DOHH2 (cell line): ENCODE measurements around the gene JMY.

Experiments used
- H3F3A ChIP-seq: fragments of 200-600 bp; sonication (generic), shearing (Covaris generic); 2 replicates; pipeline ENCODE4 v1.6.0; 2016; ENCODE audit warnings: antibody characterized with exemption, mild to moderate bottlenecking; ENCODE audit not compliant: control insufficient read depth, insufficient read depth
- H3K27ac ChIP-seq: fragments of 200-600 bp; sonication (generic); 2 replicates; pipeline ENCODE4 v1.5.1; 2014; ENCODE audit warnings: low read depth, mild to moderate bottlenecking, low read length, moderate library complexity
- H3K27me3 ChIP-seq: fragments of 200-600 bp; sonication (generic); 2 replicates; pipeline ENCODE4 v1.6.1; 2014; ENCODE audit warnings: mild to moderate bottlenecking, low read length, mixed read lengths; ENCODE audit not compliant: control insufficient read depth
- H3K36me3 ChIP-seq: fragments of 200-600 bp; sonication (generic); 2 replicates; pipeline ENCODE4 v1.6.1; 2014; ENCODE audit warnings: mild to moderate bottlenecking, low read length, moderate library complexity, mixed read lengths; ENCODE audit not compliant: control insufficient read depth
- H3K4me1 ChIP-seq: fragments of 200-600 bp; sonication (generic); 2 replicates; pipeline ENCODE4 v1.6.1; 2014; ENCODE audit warnings: mild to moderate bottlenecking, low read length, mixed read lengths; ENCODE audit not compliant: control insufficient read depth
- H3K4me2 ChIP-seq: fragments of 200-600 bp; sonication (generic); 2 replicates; pipeline ENCODE4 v1.6.0; 2014; ENCODE audit warnings: mild to moderate bottlenecking, low read length, moderate library complexity
- H3K4me3 ChIP-seq: fragments of 200-600 bp; sonication (generic); 2 replicates; pipeline ENCODE4 v1.5.1; 2014; ENCODE audit warnings: mild to moderate bottlenecking, low read length, mixed read lengths
- H3K79me2 ChIP-seq: fragments of 200-600 bp; sonication (generic); 2 replicates; pipeline ENCODE4 v1.6.1; 2014; ENCODE audit warnings: mild to moderate bottlenecking, low read length, mixed read lengths; ENCODE audit not compliant: control insufficient read depth
- H3K9me2 ChIP-seq: fragments of 200-600 bp; sonication (generic); replicated peaks from 2 replicates; pipeline ENCODE4 v1.6.1; 2014; ENCODE audit warnings: mild to moderate bottlenecking, low read length, mixed read lengths; ENCODE audit not compliant: control insufficient read depth
- H3K9me3 ChIP-seq: fragments of 200-600 bp; sonication (generic); 2 replicates; pipeline ENCODE4 v1.6.1; 2014; ENCODE audit warnings: antibody characterized with exemption, low read length, mixed read lengths; ENCODE audit not compliant: control insufficient read depth, insufficient read depth
- H4K20me1 ChIP-seq: fragments of 200-600 bp; sonication (generic); 2 replicates; pipeline ENCODE4 v1.6.0; 2014; ENCODE audit warnings: low read depth, mild to moderate bottlenecking, antibody characterized with exemption, low read length, moderate library complexity; ENCODE audit not compliant: control insufficient read depth, insufficient read depth
- EZH2phosphoT487 ChIP-seq: fragments of 200-600 bp; sonication (generic); IDR thresholded peaks from 2 replicates; pipeline ENCODE4 v1.6.1; 2017; ENCODE audit warnings: borderline replicate concordance, mild to moderate bottlenecking, antibody characterized with exemption, low read length, moderate library complexity, mixed read lengths
- TF ChIP-seq, protein P1 (sequence below): fragments of 200-600 bp; sonication (generic); IDR thresholded peaks from one replicate; pipeline ENCODE4 v1.5.1; 2014; ENCODE audit warnings: antibody characterized with exemption, mild to moderate bottlenecking, low read depth, low read length; ENCODE audit not compliant: poor library complexity, severe bottlenecking

Gene JMY

DNA sequence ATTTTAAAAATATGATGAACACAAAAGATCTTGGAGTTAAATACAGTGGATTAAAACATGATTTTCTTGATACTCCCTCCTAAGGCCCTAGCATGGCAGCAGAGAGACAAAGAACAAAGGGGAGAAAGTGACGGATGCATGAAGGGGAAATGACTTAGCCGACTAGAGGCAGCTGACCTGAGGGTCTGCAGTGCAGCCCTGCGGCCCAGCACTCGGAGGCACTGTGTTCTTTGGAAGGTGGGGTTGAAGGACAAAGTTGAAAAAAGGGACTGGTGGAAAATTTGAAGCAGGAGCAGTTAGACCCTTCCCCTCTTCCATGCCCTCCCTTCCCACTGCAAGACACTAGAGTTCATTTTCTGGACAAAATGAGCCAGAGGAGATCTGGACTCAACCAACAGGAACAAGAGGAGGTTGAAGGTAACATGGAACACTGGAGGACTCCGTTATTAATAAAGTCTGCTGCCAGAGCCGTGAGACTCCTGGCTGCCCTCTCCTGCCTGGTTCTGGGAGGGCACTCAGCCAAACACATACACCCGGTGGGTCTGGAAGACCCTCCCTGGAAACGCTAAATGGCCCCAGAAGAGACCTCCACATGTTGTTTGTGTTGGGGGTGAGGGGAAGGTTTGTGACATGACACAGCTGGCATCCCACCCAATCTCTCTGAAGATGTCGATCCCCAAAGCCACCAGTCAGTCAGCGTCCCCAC lies 98.1 kb downstream of the JMY start:
- no peaks in the 10 kb centered on the region for H3K4me1 ChIP-seq
- no peaks in the 10 kb centered on the region for H3K36me3 ChIP-seq
- no peak overlapping the region for H3K4me3 ChIP-seq
- H3F3A ChIP-seq = no peaks in the 10 kb centered on the region
- no peaks in the 10 kb centered on the region for H3K9me3 ChIP-seq
- no peak for TF ChIP-seq EZH2phosphoT487
- TF ChIP-seq, protein P1, sequence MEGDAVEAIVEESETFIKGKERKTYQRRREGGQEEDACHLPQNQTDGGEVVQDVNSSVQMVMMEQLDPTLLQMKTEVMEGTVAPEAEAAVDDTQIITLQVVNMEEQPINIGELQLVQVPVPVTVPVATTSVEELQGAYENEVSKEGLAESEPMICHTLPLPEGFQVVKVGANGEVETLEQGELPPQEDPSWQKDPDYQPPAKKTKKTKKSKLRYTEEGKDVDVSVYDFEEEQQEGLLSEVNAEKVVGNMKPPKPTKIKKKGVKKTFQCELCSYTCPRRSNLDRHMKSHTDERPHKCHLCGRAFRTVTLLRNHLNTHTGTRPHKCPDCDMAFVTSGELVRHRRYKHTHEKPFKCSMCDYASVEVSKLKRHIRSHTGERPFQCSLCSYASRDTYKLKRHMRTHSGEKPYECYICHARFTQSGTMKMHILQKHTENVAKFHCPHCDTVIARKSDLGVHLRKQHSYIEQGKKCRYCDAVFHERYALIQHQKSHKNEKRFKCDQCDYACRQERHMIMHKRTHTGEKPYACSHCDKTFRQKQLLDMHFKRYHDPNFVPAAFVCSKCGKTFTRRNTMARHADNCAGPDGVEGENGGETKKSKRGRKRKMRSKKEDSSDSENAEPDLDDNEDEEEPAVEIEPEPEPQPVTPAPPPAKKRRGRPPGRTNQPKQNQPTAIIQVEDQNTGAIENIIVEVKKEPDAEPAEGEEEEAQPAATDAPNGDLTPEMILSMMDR = no peak
- H4K20me1 ChIP-seq = no peaks in the 10 kb centered on the region
- no peaks in the 10 kb centered on the region for H3K79me2 ChIP-seq
- no peaks in the 10 kb centered on the region for H3K9me2 ChIP-seq
- peaks cover 3% of the 10 kb centered on the region; the same call in 1 of the 2 replicates for H3K27me3 ChIP-seq
- H3K27ac ChIP-seq = no peak overlapping the region
- H3K4me2 ChIP-seq = no peak overlapping the region

DNA sequence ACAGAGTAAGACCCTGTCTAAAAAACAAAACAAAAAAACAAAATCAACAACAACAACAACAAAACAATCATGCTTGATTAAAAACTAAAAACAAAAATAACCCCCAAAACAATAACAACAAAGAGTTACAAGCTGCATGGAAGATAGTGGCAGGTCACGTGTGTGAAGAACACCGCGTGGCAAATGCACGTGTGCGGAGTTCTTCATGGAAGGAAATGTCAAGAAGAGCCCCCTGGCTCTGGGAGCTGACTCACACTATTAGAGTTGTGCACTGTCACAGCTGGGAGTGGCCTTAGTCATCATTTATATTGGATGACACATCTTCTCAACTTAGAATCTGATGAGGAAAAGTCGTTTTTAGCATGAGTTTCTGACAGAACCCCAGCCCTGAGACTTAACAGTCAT lies 110.5 kb downstream of the JMY start:
- TF ChIP-seq, protein P1 = no peak
- TF ChIP-seq EZH2phosphoT487 = no peak
- Histone ChIP-seq H3K4me3 (no peak overlapping the region), H3K27me3 (no peaks in the 10 kb centered on the region), H3K36me3 (no peaks in the 10 kb centered on the region), H3K79me2 (no peaks in the 10 kb centered on the region), H3K27ac (no peak overlapping the region), H3F3A (no peaks in the 10 kb centered on the region), H4K20me1 (no peaks in the 10 kb centered on the region), H3K9me3 (no peaks in the 10 kb centered on the region), H3K4me1 (no peaks in the 10 kb centered on the region), H3K4me2 (no peak overlapping the region), H3K9me2 (no peaks in the 10 kb centered on the region)

DNA sequence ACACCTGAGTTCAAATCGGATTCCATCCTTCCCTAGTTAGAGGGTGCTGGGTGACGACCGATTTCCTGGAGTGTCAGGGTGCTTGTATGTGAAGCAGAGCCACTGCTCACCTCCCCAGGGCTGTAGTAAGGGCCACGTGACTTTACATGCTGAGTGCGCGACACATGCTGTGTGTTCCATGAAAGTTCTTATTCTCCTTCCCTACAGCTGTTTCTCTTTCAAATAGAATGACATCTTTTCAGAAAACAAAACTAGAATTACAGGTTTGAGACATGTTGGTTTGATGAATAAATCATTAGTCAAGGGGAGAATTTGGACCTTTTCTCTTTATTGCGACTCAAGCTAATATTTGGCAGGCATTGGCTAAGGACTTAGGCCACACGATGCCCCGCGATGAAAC lies 113.1 kb downstream of the JMY start:
- Histone ChIP-seq H3K27ac (no peak overlapping the region), H3K4me1 (no peaks in the 10 kb centered on the region)
- no peak for TF ChIP-seq EZH2phosphoT487
- TF ChIP-seq, protein P1 = no peak

More for the DNA sequence above, 113.1 kb downstream of the JMY start:
- H3K36me3 ChIP-seq = no peaks in the 10 kb centered on the region
- H3K4me3 ChIP-seq = no peak overlapping the region
- no peaks in the 10 kb centered on the region for H4K20me1 ChIP-seq
- H3K27me3 ChIP-seq = no peaks in the 10 kb centered on the region
- H3K79me2 ChIP-seq = no peaks in the 10 kb centered on the region
- no peaks in the 10 kb centered on the region for H3K9me3 ChIP-seq
- no peaks in the 10 kb centered on the region for H3K9me2 ChIP-seq
- H3K4me2 ChIP-seq = no peak overlapping the region
- H3F3A ChIP-seq = no peaks in the 10 kb centered on the region
